Liver (tissue), 9 donors: ENCODE measurements around the gene NMNAT2. TPM values are rescaled to one million over a fixed set of nuclear protein-coding genes. Genes with fewer than 3 reads are reported as not detected.

Source experiments
- DNase-seq: peaks from one replicate; pipeline ENCODE4 v3.0.0-alpha.2; 2017; ENCODE audit warnings: low spot score
- H3K27ac ChIP-seq, 2 donors: one replicate each; pipeline ENCODE4 v1.7.0; 2013; ENCODE audit warnings: inconsistent platforms in 2 of 2, low read length in 2 of 2, control low read depth in 1 of 2, low read depth in 1 of 2, mild to moderate bottlenecking in 1 of 2
- H3K27me3 ChIP-seq, 4 donors: one replicate each; pipeline versions ENCODE4 v1.6.1 to v1.7.0; 2013; ENCODE audit warnings: low read length in 3 of 4, inconsistent platforms in 1 of 4, mild to moderate bottlenecking in 1 of 4, moderate library complexity in 1 of 4; ENCODE audit not compliant: control insufficient read depth in 4 of 4, insufficient read depth in 4 of 4
- H3K36me3 ChIP-seq, 4 donors: one replicate each; pipeline versions ENCODE4 v1.6.1 to v1.7.0; 2013; ENCODE audit warnings: low read length in 3 of 4, mild to moderate bottlenecking in 3 of 4, low read depth in 1 of 4, moderate library complexity in 1 of 4; ENCODE audit not compliant: control insufficient read depth in 4 of 4, insufficient read depth in 3 of 4
- H3K4me1 ChIP-seq, 4 donors: one replicate each; pipeline versions ENCODE4 v1.6.1 to v1.7.0; 2013; ENCODE audit warnings: low read length in 3 of 4, mild to moderate bottlenecking in 3 of 4, moderate library complexity in 1 of 4; ENCODE audit not compliant: control insufficient read depth in 4 of 4, insufficient read depth in 4 of 4
- H3K4me3 ChIP-seq, 3 donors: one replicate each; pipeline versions ENCODE4 v1.6.1 to v1.7.0; 2013; ENCODE audit warnings: low read length in 3 of 3, control low read depth in 1 of 3, low read depth in 1 of 3, mild to moderate bottlenecking in 1 of 3
- H3K9ac ChIP-seq, 2 donors: one replicate each; pipeline ENCODE4 v1.7.0; 2013; ENCODE audit warnings: low read length in 2 of 2, mild to moderate bottlenecking in 2 of 2, moderate library complexity in 2 of 2, control low read depth in 1 of 2, low read depth in 1 of 2
- H3K9me3 ChIP-seq, 4 donors: one replicate each; pipeline versions ENCODE4 v1.6.1 to v1.7.0; 2013; ENCODE audit warnings: low read length in 3 of 4; ENCODE audit not compliant: control insufficient read depth in 4 of 4
- EGR1 ChIP-seq, 2 donors: IDR thresholded peaks; 2 replicates each; pipeline ENCODE4 v1.6.1; 2016 to 2018; ENCODE audit warnings: antibody characterized with exemption in 2 of 2, low read depth in 2 of 2
- FOXA1 ChIP-seq: IDR thresholded peaks from 2 replicates; pipeline ENCODE4 v1.6.1; 2016; ENCODE audit warnings: antibody characterized with exemption
- GABPA ChIP-seq, 2 donors: IDR thresholded peaks in 1 of 2; conservative IDR thresholded peaks in 1 of 2; 2 replicates each; pipeline ENCODE4 v1.6.1; 2016; ENCODE audit warnings: antibody characterized with exemption in 2 of 2, mild to moderate bottlenecking in 1 of 2, moderate library complexity in 1 of 2
- HNF4A ChIP-seq, 2 donors: conservative IDR thresholded peaks; 2 replicates each; pipeline ENCODE4 v1.6.1; 2016; ENCODE audit warnings: antibody characterized with exemption in 2 of 2, mild to moderate bottlenecking in 2 of 2
- HNF4G ChIP-seq: IDR thresholded peaks from 2 replicates; pipeline ENCODE4 v1.6.1; 2016; ENCODE audit warnings: antibody characterized with exemption
- JUND ChIP-seq, 2 donors: IDR thresholded peaks; 2 replicates each; pipeline ENCODE4 v1.6.1; 2016; ENCODE audit warnings: antibody characterized with exemption in 2 of 2
- NR2F2 ChIP-seq: IDR thresholded peaks from 2 replicates; pipeline ENCODE4 v1.6.1; 2016; ENCODE audit warnings: antibody characterized with exemption
- RAD21 ChIP-seq, 2 donors: IDR thresholded peaks; 2 replicates each; pipeline ENCODE4 v1.6.1; 2016; ENCODE audit warnings: antibody characterized with exemption in 2 of 2, mild to moderate bottlenecking in 2 of 2
- SP1 ChIP-seq: IDR thresholded peaks from 2 replicates; pipeline ENCODE4 v1.6.1; 2018; ENCODE audit warnings: antibody characterized with exemption, mild to moderate bottlenecking
- TAF1 ChIP-seq: conservative IDR thresholded peaks from 2 replicates; pipeline ENCODE4 v1.6.1; 2016; ENCODE audit warnings: antibody characterized with exemption, mild to moderate bottlenecking
- YY1 ChIP-seq: IDR thresholded peaks from 2 replicates; pipeline ENCODE4 v1.6.1; 2016; ENCODE audit warnings: antibody characterized with exemption, mild to moderate bottlenecking
- WGBS: extraction: QIAGEN DNeasy Blood & Tissue Kit; methylation state at CpG from one replicate; pipeline ENCODE4 v1.1.7; 2013; 5-methylcytosine and 5-hydroxymethylcytosine counted together
- polyA plus RNA-seq, 2 donors: library from polyadenylated mRNA; stranded (reverse) in 1 of 2; unstranded in 1 of 2; fragments of 200-250 nt in 1 of 2; fragments of >200 nt in 1 of 2; fragmentation: Nextera tagmentation in 1 of 2; extraction: Ambion mirVana in 1 of 2; gene quantifications; one replicate each; pipeline versions ENCODE4 v1.2.1 to v1.2.3, GENCODE V29; 2013 to 2015
- total RNA-seq, 2 donors: library from RNA; depleted of rRNA; stranded (reverse); fragments of >200 nt; gene quantifications; one replicate each; pipeline ENCODE4 v1.2.3, GENCODE V29; 2014
- TF ChIP-seq, protein P1 (sequence below): IDR thresholded peaks from 2 replicates; pipeline ENCODE4 v1.6.1; 2016; ENCODE audit warnings: antibody characterized with exemption
- TF ChIP-seq, protein P2 (sequence below): fragments of 150-350 bp; IDR thresholded peaks from 2 replicates; pipeline ENCODE4 v1.5.1; 2017; ENCODE audit warnings: improper control_type of control experiment, low read depth, low read length; ENCODE audit not compliant: missing input control
- TF ChIP-seq, protein P3 (sequence below): IDR thresholded peaks from 2 replicates; pipeline ENCODE4 v1.6.1; 2016; ENCODE audit warnings: antibody characterized with exemption, mild to moderate bottlenecking
- TF ChIP-seq, protein P4 (sequence below): IDR thresholded peaks from 2 replicates; pipeline ENCODE4 v1.6.1; 2016; ENCODE audit warnings: antibody characterized with exemption
- TF ChIP-seq, protein P5 (sequence below): IDR thresholded peaks from 2 replicates; pipeline ENCODE4 v1.6.1; 2016; ENCODE audit warnings: antibody characterized with exemption
- donor health status: healthy.
- donor health status: healthy.
- donor health status: healthy.
- donor health status: healthy.
- donor health status: healthy.

Gene NMNAT2
- total and polyA plus RNA-seq, 4 donors = under 0.01 to 0.07 (median 0.05) TPM; not detected in 1

DNA sequence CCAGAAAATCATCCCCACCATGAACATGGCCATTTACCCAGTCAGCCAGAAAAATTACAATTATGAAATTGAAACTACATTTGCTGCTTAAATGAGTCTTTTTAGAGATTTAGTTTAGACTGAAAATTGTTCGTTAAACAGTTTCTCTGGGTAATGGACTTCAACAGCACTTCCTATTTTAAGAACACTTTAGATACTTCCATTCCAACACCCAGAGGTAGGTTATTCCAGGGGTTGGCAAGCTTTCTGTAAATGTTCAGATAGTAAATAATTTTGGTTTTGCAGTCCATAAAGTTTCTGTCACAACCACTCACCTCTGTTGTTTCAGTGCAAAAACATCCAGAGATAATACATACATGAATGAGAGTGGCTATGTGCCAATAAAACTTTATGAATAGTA lies 10.2 kb downstream of the NMNAT2 start:
- H3K4me3 ChIP-seq = no peak overlapping the region
- H3K4me1 ChIP-seq = no peaks in the 10 kb centered on the region
- H3K36me3 ChIP-seq = no peaks in the 10 kb centered on the region
- no peak overlapping the region for H3K9ac ChIP-seq
- no peaks in the 10 kb centered on the region for H3K27me3 ChIP-seq
- DNase-seq = no peak
- no peak overlapping the region for H3K27ac ChIP-seq
- WGBS = 91% methylated on average over 1 of the region's 1 CpG
- no peak for TF ChIP-seq HNF4G
- TF ChIP-seq, protein P1, sequence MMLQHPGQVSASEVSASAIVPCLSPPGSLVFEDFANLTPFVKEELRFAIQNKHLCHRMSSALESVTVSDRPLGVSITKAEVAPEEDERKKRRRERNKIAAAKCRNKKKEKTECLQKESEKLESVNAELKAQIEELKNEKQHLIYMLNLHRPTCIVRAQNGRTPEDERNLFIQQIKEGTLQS = no peak
- no peak for TF ChIP-seq NR2F2
- TF ChIP-seq YY1 = no peak
- no peak for TF ChIP-seq HNF4A (conservative IDR thresholded peaks at IDR 0.05)
- no peak for TF ChIP-seq RAD21 (IDR thresholded peaks at IDR 0.05)
- TF ChIP-seq, protein P2, sequence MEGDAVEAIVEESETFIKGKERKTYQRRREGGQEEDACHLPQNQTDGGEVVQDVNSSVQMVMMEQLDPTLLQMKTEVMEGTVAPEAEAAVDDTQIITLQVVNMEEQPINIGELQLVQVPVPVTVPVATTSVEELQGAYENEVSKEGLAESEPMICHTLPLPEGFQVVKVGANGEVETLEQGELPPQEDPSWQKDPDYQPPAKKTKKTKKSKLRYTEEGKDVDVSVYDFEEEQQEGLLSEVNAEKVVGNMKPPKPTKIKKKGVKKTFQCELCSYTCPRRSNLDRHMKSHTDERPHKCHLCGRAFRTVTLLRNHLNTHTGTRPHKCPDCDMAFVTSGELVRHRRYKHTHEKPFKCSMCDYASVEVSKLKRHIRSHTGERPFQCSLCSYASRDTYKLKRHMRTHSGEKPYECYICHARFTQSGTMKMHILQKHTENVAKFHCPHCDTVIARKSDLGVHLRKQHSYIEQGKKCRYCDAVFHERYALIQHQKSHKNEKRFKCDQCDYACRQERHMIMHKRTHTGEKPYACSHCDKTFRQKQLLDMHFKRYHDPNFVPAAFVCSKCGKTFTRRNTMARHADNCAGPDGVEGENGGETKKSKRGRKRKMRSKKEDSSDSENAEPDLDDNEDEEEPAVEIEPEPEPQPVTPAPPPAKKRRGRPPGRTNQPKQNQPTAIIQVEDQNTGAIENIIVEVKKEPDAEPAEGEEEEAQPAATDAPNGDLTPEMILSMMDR = no peak
- no peak for TF ChIP-seq TAF1
- TF ChIP-seq EGR1 (IDR thresholded peaks at IDR 0.05; ENCODE audit: low read depth in 2 of 2) = no peak
- TF ChIP-seq JUND (IDR thresholded peaks at IDR 0.05) = no peak
- TF ChIP-seq SP1 = no peak
- TF ChIP-seq, protein P3, sequence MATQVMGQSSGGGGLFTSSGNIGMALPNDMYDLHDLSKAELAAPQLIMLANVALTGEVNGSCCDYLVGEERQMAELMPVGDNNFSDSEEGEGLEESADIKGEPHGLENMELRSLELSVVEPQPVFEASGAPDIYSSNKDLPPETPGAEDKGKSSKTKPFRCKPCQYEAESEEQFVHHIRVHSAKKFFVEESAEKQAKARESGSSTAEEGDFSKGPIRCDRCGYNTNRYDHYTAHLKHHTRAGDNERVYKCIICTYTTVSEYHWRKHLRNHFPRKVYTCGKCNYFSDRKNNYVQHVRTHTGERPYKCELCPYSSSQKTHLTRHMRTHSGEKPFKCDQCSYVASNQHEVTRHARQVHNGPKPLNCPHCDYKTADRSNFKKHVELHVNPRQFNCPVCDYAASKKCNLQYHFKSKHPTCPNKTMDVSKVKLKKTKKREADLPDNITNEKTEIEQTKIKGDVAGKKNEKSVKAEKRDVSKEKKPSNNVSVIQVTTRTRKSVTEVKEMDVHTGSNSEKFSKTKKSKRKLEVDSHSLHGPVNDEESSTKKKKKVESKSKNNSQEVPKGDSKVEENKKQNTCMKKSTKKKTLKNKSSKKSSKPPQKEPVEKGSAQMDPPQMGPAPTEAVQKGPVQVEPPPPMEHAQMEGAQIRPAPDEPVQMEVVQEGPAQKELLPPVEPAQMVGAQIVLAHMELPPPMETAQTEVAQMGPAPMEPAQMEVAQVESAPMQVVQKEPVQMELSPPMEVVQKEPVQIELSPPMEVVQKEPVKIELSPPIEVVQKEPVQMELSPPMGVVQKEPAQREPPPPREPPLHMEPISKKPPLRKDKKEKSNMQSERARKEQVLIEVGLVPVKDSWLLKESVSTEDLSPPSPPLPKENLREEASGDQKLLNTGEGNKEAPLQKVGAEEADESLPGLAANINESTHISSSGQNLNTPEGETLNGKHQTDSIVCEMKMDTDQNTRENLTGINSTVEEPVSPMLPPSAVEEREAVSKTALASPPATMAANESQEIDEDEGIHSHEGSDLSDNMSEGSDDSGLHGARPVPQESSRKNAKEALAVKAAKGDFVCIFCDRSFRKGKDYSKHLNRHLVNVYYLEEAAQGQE = no peak
- TF ChIP-seq FOXA1 = no peak
- no peaks in the 10 kb centered on the region for H3K9me3 ChIP-seq

DNA sequence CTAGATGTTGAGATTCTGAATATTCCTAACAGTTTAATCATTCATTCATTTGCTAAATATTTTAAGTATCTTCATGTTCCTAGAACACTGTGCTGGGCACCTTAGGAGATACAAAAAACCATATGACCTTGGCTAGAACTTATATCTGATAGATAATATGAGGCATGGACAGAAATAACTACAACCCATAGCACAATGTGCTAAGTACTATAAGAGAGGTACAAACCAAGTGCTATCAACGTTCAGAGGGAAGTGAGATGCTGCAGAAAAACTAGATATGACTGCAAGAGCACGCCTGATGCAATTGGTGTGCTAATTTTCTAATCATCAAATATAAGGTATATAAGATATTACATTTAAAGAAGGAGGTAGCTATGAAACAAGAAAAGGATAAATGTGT lies 10.7 kb downstream of the NMNAT2 start:
- Histone ChIP-seq H3K4me3 (no peak overlapping the region), H3K4me1 (no peaks in the 10 kb centered on the region), H3K9ac (no peak overlapping the region), H3K36me3 (no peaks in the 10 kb centered on the region), H3K9me3 (no peaks in the 10 kb centered on the region), H3K27me3 (no peaks in the 10 kb centered on the region), H3K27ac (no peak overlapping the region)
- DNase-seq = no peak
- TF ChIP-seq, protein P4, sequence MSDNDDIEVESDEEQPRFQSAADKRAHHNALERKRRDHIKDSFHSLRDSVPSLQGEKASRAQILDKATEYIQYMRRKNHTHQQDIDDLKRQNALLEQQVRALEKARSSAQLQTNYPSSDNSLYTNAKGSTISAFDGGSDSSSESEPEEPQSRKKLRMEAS = no peak
- TF ChIP-seq YY1 = no peak
- TF ChIP-seq HNF4G = no peak
- TF ChIP-seq NR2F2 = no peak
- TF ChIP-seq, protein P5, sequence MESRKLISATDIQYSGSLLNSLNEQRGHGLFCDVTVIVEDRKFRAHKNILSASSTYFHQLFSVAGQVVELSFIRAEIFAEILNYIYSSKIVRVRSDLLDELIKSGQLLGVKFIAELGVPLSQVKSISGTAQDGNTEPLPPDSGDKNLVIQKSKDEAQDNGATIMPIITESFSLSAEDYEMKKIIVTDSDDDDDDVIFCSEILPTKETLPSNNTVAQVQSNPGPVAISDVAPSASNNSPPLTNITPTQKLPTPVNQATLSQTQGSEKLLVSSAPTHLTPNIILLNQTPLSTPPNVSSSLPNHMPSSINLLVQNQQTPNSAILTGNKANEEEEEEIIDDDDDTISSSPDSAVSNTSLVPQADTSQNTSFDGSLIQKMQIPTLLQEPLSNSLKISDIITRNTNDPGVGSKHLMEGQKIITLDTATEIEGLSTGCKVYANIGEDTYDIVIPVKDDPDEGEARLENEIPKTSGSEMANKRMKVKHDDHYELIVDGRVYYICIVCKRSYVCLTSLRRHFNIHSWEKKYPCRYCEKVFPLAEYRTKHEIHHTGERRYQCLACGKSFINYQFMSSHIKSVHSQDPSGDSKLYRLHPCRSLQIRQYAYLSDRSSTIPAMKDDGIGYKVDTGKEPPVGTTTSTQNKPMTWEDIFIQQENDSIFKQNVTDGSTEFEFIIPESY = no peak
- TF ChIP-seq TAF1 = no peak
- TF ChIP-seq, protein P2 = no peak
- no peak for TF ChIP-seq GABPA (IDR thresholded peaks at IDR 0.05 in 1 of 2, conservative IDR thresholded peaks at IDR 0.05 in 1 of 2)
- TF ChIP-seq FOXA1 = no peak
- no peak for TF ChIP-seq EGR1 (IDR thresholded peaks at IDR 0.05; ENCODE audit: low read depth in 2 of 2)
- TF ChIP-seq, protein P1 = no peak
- 80% methylated on average over 2 of the region's 2 CpGs for WGBS
